A549 (cell line): ENCODE measurements around the gene OTOP3. TPM values are rescaled to one million over a fixed set of nuclear protein-coding genes. Genes with fewer than 3 reads are reported as not detected.

ENCODE experiments used
- ATAC-seq, 2 experiments: fragments of 200-7000 bp in 1 of 2; fragments of >200 bp in 1 of 2; cut with Nextera tagmentation in 1 of 2; cut with Tn5 transposase in 1 of 2; 3 replicates each; pipeline versions ENCODE4 v1.8.0 to v1.9.1; 2018 to 2020; ENCODE audit warnings: mild to moderate bottlenecking in 1 of 2, moderate library complexity in 1 of 2
- CTCF ChIA-PET: fragments of 300-600 bp; sonication (Branson Sonifier 250); formaldehyde crosslinking; extraction: SDS; loops from one replicate; lab custom pipeline; 2021; ENCODE audit warnings: antibody characterized with exemption, inconsistent platforms; lab: Yijun Ruan, JAX
- POLR2A ChIA-PET: fragments of 350-600 bp; formaldehyde crosslinking; extraction: SDS; loops from one replicate; lab custom pipeline; 2021; ENCODE audit warnings: antibody characterized with exemption, inconsistent platforms; lab: Yijun Ruan, JAX
- DNase-seq, 2 experiments: peaks; one replicate each; pipeline versions ENCODE4 v3.0.0 to v3.0.0-alpha.2; 2011 to 2016; ENCODE audit warnings: low read depth in 1 of 2, low spot score in 1 of 2
- FAIRE-seq: peaks from 2 replicates; lab custom pipeline; 2011; peaks lifted over from hg19 to GRCh38; lab: Jason Lieb, UNC
- H3K27ac ChIP-seq, 2 experiments: fragments of >200 bp; sonication (Bioruptor Twin); formaldehyde crosslinking; 3 replicates each; pipeline ENCODE4 v1.5.1; 2016 to 2017
- H3K4me1 ChIP-seq: fragments of >200 bp; sonication (Bioruptor Twin); formaldehyde crosslinking; 3 replicates; pipeline ENCODE4 v1.6.1; 2016
- H3K4me2 ChIP-seq: fragments of >200 bp; sonication (Bioruptor Twin); formaldehyde crosslinking; 3 replicates; pipeline ENCODE4 v1.6.1; 2016
- H3K4me3 ChIP-seq: fragments of >200 bp; sonication (Bioruptor Twin); formaldehyde crosslinking; 3 replicates; pipeline ENCODE4 v1.5.1; 2016
- H3K9me3 ChIP-seq: fragments of >200 bp; sonication (Bioruptor Twin); formaldehyde crosslinking; 3 replicates; pipeline ENCODE4 v1.6.1; 2016
- BCL3 ChIP-seq: fragments of >200 bp; sonication (Bioruptor Twin); formaldehyde crosslinking; IDR thresholded peaks from 3 replicates; pipeline ENCODE4 v1.6.1; 2016
- BHLHE40 ChIP-seq: IDR thresholded peaks from 2 replicates; pipeline ENCODE4 v1.6.1; 2012; ENCODE audit warnings: low read depth, low read length, inconsistent platforms
- CBX2 ChIP-seq: fragments of 200-600 bp; sonication (generic); IDR thresholded peaks from 2 replicates; pipeline ENCODE4 v1.6.1; 2016; ENCODE audit warnings: low read depth, mild to moderate bottlenecking, borderline replicate concordance
- CBX8 ChIP-seq: fragments of 200-600 bp; sonication (generic); IDR thresholded peaks from 2 replicates; pipeline ENCODE4 v1.6.1; 2016
- CHD2 ChIP-seq: fragments of 150-350 bp; IDR thresholded peaks from 2 replicates; pipeline ENCODE4 v1.6.1; 2014; ENCODE audit warnings: low read length; ENCODE audit not compliant: partially characterized antibody
- CTCF ChIP-seq: fragments of >200 bp; sonication (Bioruptor Twin); formaldehyde crosslinking; IDR thresholded peaks from 3 replicates; pipeline ENCODE4 v1.5.1; 2016
- E2F6 ChIP-seq: IDR thresholded peaks from 2 replicates; pipeline ENCODE4 v1.6.1; 2012; ENCODE audit warnings: low read depth, borderline replicate concordance
- FOSL2 ChIP-seq, 2 experiments: fragments of 450-650 bp in 1 of 2; fragments of >200 bp in 1 of 2; sonication (Bioruptor Twin) in 1 of 2; formaldehyde crosslinking; IDR thresholded peaks; 2 replicates each; pipeline versions ENCODE4 v1.5.0 to v1.6.1; 2016 to 2020; ENCODE audit warnings: mild to moderate bottlenecking in 1 of 2, moderate library complexity in 1 of 2
- FOXS1 ChIP-seq: fragments of 250-450 bp; sonication (Bioruptor Pico); IDR thresholded peaks from 2 replicates; pipeline ENCODE4 v1.5.0; 2020; ENCODE audit warnings: mild to moderate bottlenecking, moderate library complexity
- GATA3 ChIP-seq: IDR thresholded peaks from 2 replicates; pipeline ENCODE4 v1.6.1; 2012; ENCODE audit warnings: borderline replicate concordance
- HES2 ChIP-seq: fragments of >200 bp; sonication (Bioruptor Twin); formaldehyde crosslinking; IDR thresholded peaks from 2 replicates; pipeline ENCODE4 v1.6.1; 2016
- HOXB5 ChIP-seq: fragments of 250-450 bp; sonication (Bioruptor Pico); IDR thresholded peaks from 2 replicates; pipeline ENCODE4 v1.5.0; 2020; ENCODE audit warnings: mild to moderate bottlenecking, moderate library complexity
- JUN ChIP-seq, 2 experiments: fragments of >200 bp; sonication (Bioruptor Twin); formaldehyde crosslinking; IDR thresholded peaks; 2 replicates in 1 of 2; 3 replicates in 1 of 2; pipeline ENCODE4 v1.6.1; 2016 to 2017
- KDM5A ChIP-seq: fragments of 200-600 bp; sonication (generic); IDR thresholded peaks from 2 replicates; pipeline ENCODE4 v1.6.1; 2016; ENCODE audit warnings: antibody characterized with exemption, mild to moderate bottlenecking
- MAZ ChIP-seq: fragments of 150-350 bp; IDR thresholded peaks from 2 replicates; pipeline ENCODE4 v1.6.1; 2014; ENCODE audit warnings: antibody characterized with exemption, low read depth, low read length, borderline replicate concordance
- NFE2L2 ChIP-seq: fragments of 150-350 bp; conservative IDR thresholded peaks from 2 replicates; pipeline ENCODE4 v1.6.1; 2014; ENCODE audit warnings: low read length
- PBX3 ChIP-seq: IDR thresholded peaks from 2 replicates; pipeline ENCODE4 v1.6.1; 2012
- POLR2A ChIP-seq: IDR thresholded peaks from 2 replicates; pipeline ENCODE4 v1.6.1; 2012; ENCODE audit warnings: mild to moderate bottlenecking, low read length
- TP53 ChIP-seq: fragments of 250-450 bp; sonication (Bioruptor Pico); IDR thresholded peaks from 2 replicates; pipeline ENCODE4 v1.5.0; 2021; ENCODE audit warnings: mild to moderate bottlenecking, moderate library complexity
- ZNF302 ChIP-seq: fragments of 250-450 bp; sonication (Bioruptor Pico); IDR thresholded peaks from 2 replicates; pipeline ENCODE4 v1.9.0; 2021; ENCODE audit warnings: inconsistent platforms, mild to moderate bottlenecking, moderate library complexity
- WGBS: methylation state at CpG from one replicate; pipeline ENCODE4 v1.1.6; 2017; ENCODE audit errors: missing lambda C conversion rate; 5-methylcytosine and 5-hydroxymethylcytosine counted together
- polyA plus RNA-seq, 4 experiments: library from polyadenylated mRNA; depleted of rRNA in 3 of 4; stranded (reverse); fragments of >200 nt; fragmentation: RNase III in 1 of 4; extraction: RNeasy Plus Mini Kit Qiagen cat#74134 plus additional on column Dnase treatment in 1 of 4; gene quantifications; 2 replicates in 3 of 4; 3 replicates in 1 of 4; pipeline ENCODE4 v1.2.3, GENCODE V29; 2011 to 2017

Gene OTOP3
- polyA plus RNA-seq, 2 of the 4 experiments (the other 2 are of a cell fraction), result not detected

- Histone ChIP-seq H3K9me3 (no peaks in the 10 kb centered on the region), H3K4me1 (peaks cover 9% of the 10 kb centered on the region), H3K4me2 (no peak overlapping the region), H3K27ac (no peak overlapping the region), H3K4me3 (no peak overlapping the region)
- POLR2A ChIA-PET, result interaction anchor here (0.7 to 2.9 kb wide), 2 partner anchors 12 to 118 kb away, joined by 3 to 8 read pairs; partner anchors contain the start of gene SLC16A5
- WGBS, result 92% methylated on average over 3 of the region's 3 CpGs
- FAIRE-seq, result peak; percentile 59
- TF ChIP-seq GATA3, result no peak
- TF ChIP-seq JUN (IDR thresholded peaks at IDR 0.05), result no peak
- no peak for TF ChIP-seq POLR2A
- CTCF ChIA-PET, result interaction anchor here (1.0 to 42.3 kb wide), 8 partner anchors 11 to 231 kb away, joined by 3 to 1448 read pairs (median 34); partner anchors contain the start of genes CDR2L, MRPL58, OTOP2 and OTOP3
- peak; percentile 4 to 12; a peak in 2 of 6 replicates for ATAC-seq
- DNase-seq, result no peak
Measured at GRCh38 chr17:74970395-74970794, 34.7 kb downstream of the OTOP3 start.

- no peak for TF ChIP-seq E2F6
- no peak for TF ChIP-seq BCL3
- no peak for TF ChIP-seq ZNF302 (CRISPR knock-in tag)
- TF ChIP-seq MAZ, result no peak
- no peak for TF ChIP-seq POLR2A
- TF ChIP-seq CHD2, result no peak
- TF ChIP-seq FOXS1 (CRISPR knock-in tag), result no peak
- TF ChIP-seq HES2, result no peak
- TF ChIP-seq CBX8, result no peak
- TF ChIP-seq HOXB5, result no peak
- no peak for TF ChIP-seq PBX3
- no peak for TF ChIP-seq CBX2
- no peak for TF ChIP-seq FOSL2 (IDR thresholded peaks at IDR 0.05)
- TF ChIP-seq FOSL2 (CRISPR knock-in tag; IDR thresholded peaks at IDR 0.05), result no peak
- TF ChIP-seq KDM5A, result no peak
- no peak for TF ChIP-seq TP53
- TF ChIP-seq GATA3, result no peak
- TF ChIP-seq CTCF, result no peak
- no peak for TF ChIP-seq BHLHE40
- no peak for TF ChIP-seq NFE2L2
- H3K27ac ChIP-seq, result peak overlapping the region; percentile 77 to 84
- ChIA-PET CTCF (interaction anchor here (0.6 to 42.3 kb wide), 10 partner anchors 11 to 299 kb away, joined by 3 to 1448 read pairs (median 16); partner anchors contain the start of genes CDR2L, MIF4GD, MRPL58 and OTOP2), POLR2A (interaction anchor here (0.5 to 4.1 kb wide), 8 partner anchors 12 to 318 kb away, joined by 3 to 31 read pairs (median 6); partner anchors contain the start of genes CDR2L, MRPL58, SLC16A5 and SLC25A19)
- no peaks in the 10 kb centered on the region for H3K9me3 ChIP-seq
- FAIRE-seq (no peak), ATAC-seq (no peak; a peak in 1 of 6 replicates), DNase-seq (no peak)
- peaks cover 9% of the 10 kb centered on the region for H3K4me1 ChIP-seq
- peak overlapping the region; percentile 71 for H3K4me3 ChIP-seq
- peak overlapping the region; percentile 86 for H3K4me2 ChIP-seq
- 88% methylated on average over 8 of the region's 8 CpGs for WGBS
Measured at GRCh38 chr17:74971069-74971841, 35.6 kb downstream of the OTOP3 start.
